Mesothelial cell of epicardium (in vitro differentiated cells): ENCODE results near the gene ATP4A. TPM values are rescaled to one million over a fixed set of nuclear protein-coding genes. Genes with fewer than 3 reads are reported as not detected.

Source experiments
- DNase-seq, 2 experiments: peaks; one replicate each; pipeline ENCODE4 v3.0.0; 2021; ENCODE audit warnings: low spot score in 2 of 2; ENCODE audit not compliant: unreplicated experiment in 2 of 2
- H3K27ac Mint-ChIP-seq: 2 replicates; pipeline ENCODE4 v1.8.0; 2021; ENCODE audit warnings: mixed read lengths
- H3K27me3 Mint-ChIP-seq: 2 replicates; pipeline ENCODE4 v1.8.0; 2021; ENCODE audit warnings: low read depth, mixed read lengths
- H3K36me3 Mint-ChIP-seq: 2 replicates; pipeline ENCODE4 v1.8.0; 2021; ENCODE audit warnings: mixed read lengths
- H3K4me1 Mint-ChIP-seq: 2 replicates; pipeline ENCODE4 v1.8.0; 2021; ENCODE audit warnings: mixed read lengths
- H3K4me3 Mint-ChIP-seq: 2 replicates; pipeline ENCODE4 v1.8.0; 2021; ENCODE audit warnings: mild to moderate bottlenecking, moderate library complexity, mixed read lengths
- H3K9me3 Mint-ChIP-seq: 2 replicates; pipeline ENCODE4 v1.8.0; 2021; ENCODE audit warnings: mixed read lengths
- CTCF ChIP-seq: fragments of 200-600 bp; sonication (generic); IDR thresholded peaks from one replicate; pipeline ENCODE4 v1.5.0; 2021; ENCODE audit warnings: antibody characterized with exemption; ENCODE audit not compliant: unreplicated experiment
- total RNA-seq: library from RNA; stranded (reverse); gene quantifications from 3 replicates; pipeline ENCODE4 v1.2.1, GENCODE V29; 2021

Gene ATP4A
- total RNA-seq, 1 donor from 2014 or later, result 0.11 TPM

- no peak for TF ChIP-seq CTCF
- Mint-ChIP-seq H3K4me1 (no peaks in the 10 kb centered on the region), H3K27me3 (peaks cover 24% of the 10 kb centered on the region), H3K4me3 (no peak overlapping the region), H3K27ac (no peak overlapping the region), H3K36me3 (no peaks in the 10 kb centered on the region), H3K9me3 (no peaks in the 10 kb centered on the region)
- DNase-seq, result no peak
Observed at GRCh38 chr19:35521124-35521743, 42.2 kb downstream of the ATP4A start.

GRCh38 chr19:35519291-35519690, 44.2 kb downstream of the ATP4A start:
- no peak for DNase-seq
- TF ChIP-seq CTCF, result no peak

GRCh38 chr19:35518313-35518712, 45.1 kb downstream of the ATP4A start:
- Mint-ChIP-seq H3K36me3 (no peaks in the 10 kb centered on the region), H3K27me3 (peaks cover 16% of the 10 kb centered on the region), H3K4me3 (no peak overlapping the region), H3K4me1 (no peaks in the 10 kb centered on the region), H3K9me3 (no peaks in the 10 kb centered on the region), H3K27ac (no peak overlapping the region)
- no peak for DNase-seq
- TF ChIP-seq CTCF, result no peak

More at GRCh38 chr19:35519291-35519690, 44.2 kb downstream of the ATP4A start:
- Mint-ChIP-seq H3K36me3 (no peaks in the 10 kb centered on the region), H3K4me3 (no peak overlapping the region), H3K27ac (no peak overlapping the region), H3K9me3 (no peaks in the 10 kb centered on the region), H3K4me1 (no peaks in the 10 kb centered on the region), H3K27me3 (peaks cover 14% of the 10 kb centered on the region)

- TF ChIP-seq CTCF, result no peak
- Mint-ChIP-seq H3K9me3 (no peaks in the 10 kb centered on the region), H3K4me3 (no peak overlapping the region), H3K27ac (no peak overlapping the region), H3K4me1 (no peaks in the 10 kb centered on the region), H3K36me3 (no peaks in the 10 kb centered on the region), H3K27me3 (peaks cover 25% of the 10 kb centered on the region)
- DNase-seq, result no peak
Observed at GRCh38 chr19:35517342-35517741, 46.1 kb downstream of the ATP4A start.

GRCh38 chr19:35516310-35516709, 47.1 kb downstream of the ATP4A start:
- H3K4me1 Mint-ChIP-seq, result no peaks in the 10 kb centered on the region
- DNase-seq, result no peak
- no peaks in the 10 kb centered on the region for H3K36me3 Mint-ChIP-seq
- H3K27ac Mint-ChIP-seq, result no peak overlapping the region
- H3K9me3 Mint-ChIP-seq, result no peaks in the 10 kb centered on the region
- H3K4me3 Mint-ChIP-seq, result no peak overlapping the region
- TF ChIP-seq CTCF, result no peak
- peaks cover 28% of the 10 kb centered on the region for H3K27me3 Mint-ChIP-seq
